Memory B cell (primary cell): Measurements from ENCODE around the gene MB.
A peak's percentile ranks its signal among the peaks of the same experiment; 100 is the strongest.

ENCODE experiments used
- ATAC-seq: fragments of 150-1000 bp; cut with Tn5 transposase; 2 replicates; pipeline ENCODE4 v1.10.0; 2021; ENCODE audit warnings: low read depth, mild to moderate bottlenecking, moderate library complexity
- DNase-seq, 2 donors: peaks; one replicate each; pipeline ENCODE4 v3.0.0; 2022; ENCODE audit warnings: low spot score in 2 of 2
- H3K27ac Mint-ChIP-seq: one replicate; pipeline ENCODE4 v1.8.0; 2022; ENCODE audit warnings: mild to moderate bottlenecking, moderate library complexity, mixed read lengths
- H3K27me3 Mint-ChIP-seq: one replicate; pipeline ENCODE4 v1.8.0; 2022; ENCODE audit warnings: mixed read lengths
- H3K36me3 Mint-ChIP-seq: one replicate; pipeline ENCODE4 v1.8.0; 2022; ENCODE audit warnings: mild to moderate bottlenecking, mixed read lengths
- H3K4me1 Mint-ChIP-seq: one replicate; pipeline ENCODE4 v1.8.0; 2022; ENCODE audit warnings: mixed read lengths
- H3K4me3 Mint-ChIP-seq: one replicate; pipeline ENCODE4 v1.8.0; 2022; ENCODE audit warnings: mild to moderate bottlenecking, moderate library complexity, mixed read lengths
- H3K9me3 Mint-ChIP-seq: one replicate; pipeline ENCODE4 v1.8.0; 2022; ENCODE audit warnings: mixed read lengths

The MB gene

GRCh38 chr22:35616043-35616442, 1.1 kb downstream of the MB start:
- DNase-seq = no peak
- Mint-ChIP-seq H3K36me3 (no peaks in the 10 kb centered on the region), H3K4me3 (no peak overlapping the region), H3K4me1 (peaks cover 10% of the 10 kb centered on the region), H3K9me3 (no peaks in the 10 kb centered on the region), H3K27ac (no peak overlapping the region), H3K27me3 (peaks cover 1% of the 10 kb centered on the region)
- no peak for ATAC-seq

DNA sequence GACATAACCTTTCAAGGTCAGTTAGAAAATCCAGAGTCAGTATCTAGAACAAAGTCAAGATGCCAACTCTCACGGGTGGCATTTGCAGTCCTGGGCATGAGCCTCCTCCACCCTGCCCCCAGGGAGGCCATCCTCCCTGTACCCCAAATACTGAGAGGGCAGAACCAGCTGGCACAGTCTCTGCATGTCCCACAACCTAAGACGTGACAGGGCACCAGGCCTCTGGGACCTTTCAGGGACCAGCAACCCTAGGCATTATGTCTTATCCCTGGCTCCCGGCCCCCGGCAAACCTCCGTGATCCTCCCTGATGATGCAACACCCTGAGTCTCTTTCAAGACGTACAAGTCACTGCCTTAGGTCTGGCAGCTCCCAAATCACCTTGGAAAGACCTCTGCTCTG, 2.0 kb downstream of the MB start:
- Mint-ChIP-seq H3K27ac (no peak overlapping the region), H3K36me3 (no peaks in the 10 kb centered on the region), H3K4me3 (no peak overlapping the region), H3K27me3 (peaks cover 3% of the 10 kb centered on the region), H3K9me3 (no peaks in the 10 kb centered on the region), H3K4me1 (peaks cover 12% of the 10 kb centered on the region)
- DNase-seq (no peak), ATAC-seq (no peak)

DNA sequence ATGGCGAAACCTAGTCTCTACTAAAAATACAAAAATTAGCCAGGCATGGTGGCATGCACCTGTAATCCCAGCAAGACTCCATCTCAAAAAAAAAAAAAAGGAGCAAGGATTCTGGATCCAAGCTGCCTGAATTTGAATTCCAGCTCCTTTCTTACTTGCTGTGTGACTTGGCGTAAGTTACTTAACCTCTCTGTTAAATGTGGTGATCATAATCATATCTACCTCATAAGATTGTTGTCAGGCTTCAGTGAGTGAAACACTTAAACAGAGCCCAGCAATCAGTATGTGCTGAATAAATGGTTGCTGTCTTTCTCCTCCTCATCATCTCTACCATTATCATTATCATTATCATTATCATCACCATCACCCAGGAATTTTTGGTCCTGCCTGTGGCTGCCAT, 2.7 kb downstream of the MB start:
- DNase-seq (no peak), ATAC-seq (no peak)
- H3K4me1 Mint-ChIP-seq = peaks cover 12% of the 10 kb centered on the region
- H3K9me3 Mint-ChIP-seq = no peaks in the 10 kb centered on the region
- no peaks in the 10 kb centered on the region for H3K36me3 Mint-ChIP-seq
- H3K27ac Mint-ChIP-seq = no peak overlapping the region
- no peak overlapping the region for H3K4me3 Mint-ChIP-seq
- peaks cover 3% of the 10 kb centered on the region for H3K27me3 Mint-ChIP-seq

GRCh38 chr22:35612903-35613302, 4.2 kb downstream of the MB start:
- H3K4me3 Mint-ChIP-seq = no peak overlapping the region
- H3K27me3 Mint-ChIP-seq = peaks cover 9% of the 10 kb centered on the region
- H3K4me1 Mint-ChIP-seq = peaks cover 12% of the 10 kb centered on the region
- H3K36me3 Mint-ChIP-seq = no peaks in the 10 kb centered on the region
- no peak for DNase-seq
- no peak for ATAC-seq
- H3K27ac Mint-ChIP-seq = no peak overlapping the region
- H3K9me3 Mint-ChIP-seq = no peaks in the 10 kb centered on the region

GRCh38 chr22:35611891-35612576, 5.1 kb downstream of the MB start:
- H3K27ac Mint-ChIP-seq = peak overlapping the region; percentile 15
- peaks cover 10% of the 10 kb centered on the region for H3K27me3 Mint-ChIP-seq
- no peaks in the 10 kb centered on the region for H3K9me3 Mint-ChIP-seq
- H3K36me3 Mint-ChIP-seq = no peaks in the 10 kb centered on the region
- peaks cover 12% of the 10 kb centered on the region for H3K4me1 Mint-ChIP-seq
- DNase-seq (no peak), ATAC-seq (peak; percentile 58)
- H3K4me3 Mint-ChIP-seq = no peak overlapping the region

GRCh38 chr22:35611200-35611890, 5.8 kb downstream of the MB start:
- ATAC-seq = no peak
- peaks cover 12% of the 10 kb centered on the region for H3K4me1 Mint-ChIP-seq
- H3K4me3 Mint-ChIP-seq = no peak overlapping the region
- no peak overlapping the region for H3K27ac Mint-ChIP-seq
- H3K36me3 Mint-ChIP-seq = no peaks in the 10 kb centered on the region
- no peak for DNase-seq
- H3K9me3 Mint-ChIP-seq = no peaks in the 10 kb centered on the region
- H3K27me3 Mint-ChIP-seq = peaks cover 17% of the 10 kb centered on the region

- no peaks in the 10 kb centered on the region for H3K36me3 Mint-ChIP-seq
- H3K27me3 Mint-ChIP-seq = peaks cover 20% of the 10 kb centered on the region
- ATAC-seq (no peak), DNase-seq (no peak)
- H3K4me3 Mint-ChIP-seq = no peak overlapping the region
- no peaks in the 10 kb centered on the region for H3K9me3 Mint-ChIP-seq
- H3K27ac Mint-ChIP-seq = no peak overlapping the region
- peaks cover 12% of the 10 kb centered on the region for H3K4me1 Mint-ChIP-seq
Observed at GRCh38 chr22:35610741-35611140, 6.4 kb downstream of the MB start.

GRCh38 chr22:35609761-35610160, 7.4 kb downstream of the MB start:
- ATAC-seq (no peak), DNase-seq (no peak)
- H3K9me3 Mint-ChIP-seq = no peaks in the 10 kb centered on the region
- peaks cover 20% of the 10 kb centered on the region for H3K27me3 Mint-ChIP-seq
- no peak overlapping the region for H3K4me3 Mint-ChIP-seq
- no peak overlapping the region for H3K27ac Mint-ChIP-seq
- H3K4me1 Mint-ChIP-seq = peaks cover 12% of the 10 kb centered on the region
- H3K36me3 Mint-ChIP-seq = no peaks in the 10 kb centered on the region

- no peaks in the 10 kb centered on the region for H3K36me3 Mint-ChIP-seq
- no peak overlapping the region for H3K27ac Mint-ChIP-seq
- no peak overlapping the region for H3K4me3 Mint-ChIP-seq
- no peaks in the 10 kb centered on the region for H3K9me3 Mint-ChIP-seq
- no peak for ATAC-seq
- DNase-seq = no peak
- peaks cover 12% of the 10 kb centered on the region for H3K4me1 Mint-ChIP-seq
- H3K27me3 Mint-ChIP-seq = peaks cover 21% of the 10 kb centered on the region
Observed at GRCh38 chr22:35609261-35609660, 7.9 kb downstream of the MB start.

DNA sequence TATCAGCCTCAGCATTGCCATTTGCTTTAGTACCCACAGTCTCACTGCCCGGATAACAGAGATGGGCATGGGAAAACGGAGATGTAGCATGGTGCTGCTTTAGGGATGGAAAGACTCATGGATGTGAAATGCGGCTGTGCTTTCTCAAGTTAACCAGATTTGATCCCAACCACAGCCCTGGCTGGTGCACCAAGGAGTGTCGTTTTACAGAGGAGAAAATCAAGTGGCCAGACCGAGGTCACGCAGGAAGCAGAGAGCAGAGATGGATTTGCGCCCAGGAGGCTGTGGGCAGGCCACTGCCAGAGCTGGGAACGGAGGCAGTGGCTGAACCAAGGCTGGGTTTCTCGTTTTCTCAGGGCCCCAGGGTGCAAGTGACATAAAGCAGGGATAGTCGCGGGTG, 9.0 kb downstream of the MB start:
- no peaks in the 10 kb centered on the region for H3K9me3 Mint-ChIP-seq
- H3K4me3 Mint-ChIP-seq = no peak overlapping the region
- peaks cover 12% of the 10 kb centered on the region for H3K4me1 Mint-ChIP-seq
- no peak overlapping the region for H3K27ac Mint-ChIP-seq
- H3K36me3 Mint-ChIP-seq = no peaks in the 10 kb centered on the region
- no peak for ATAC-seq
- peaks cover 22% of the 10 kb centered on the region for H3K27me3 Mint-ChIP-seq
- DNase-seq = no peak

- H3K4me3 Mint-ChIP-seq = no peak overlapping the region
- peaks cover 8% of the 10 kb centered on the region for H3K4me1 Mint-ChIP-seq
- ATAC-seq (no peak), DNase-seq (no peak)
- peaks cover 22% of the 10 kb centered on the region for H3K27me3 Mint-ChIP-seq
- no peaks in the 10 kb centered on the region for H3K36me3 Mint-ChIP-seq
- no peaks in the 10 kb centered on the region for H3K9me3 Mint-ChIP-seq
- H3K27ac Mint-ChIP-seq = no peak overlapping the region
Observed at GRCh38 chr22:35606916-35607315, 10.2 kb downstream of the MB start.

GRCh38 chr22:35605851-35606481, 11.2 kb downstream of the MB start:
- Mint-ChIP-seq H3K27me3 (peaks cover 22% of the 10 kb centered on the region), H3K36me3 (no peaks in the 10 kb centered on the region), H3K27ac (no peak overlapping the region), H3K4me3 (no peak overlapping the region), H3K9me3 (no peaks in the 10 kb centered on the region), H3K4me1 (peaks cover 2% of the 10 kb centered on the region)
- DNase-seq = no peak
- no peak for ATAC-seq

DNA sequence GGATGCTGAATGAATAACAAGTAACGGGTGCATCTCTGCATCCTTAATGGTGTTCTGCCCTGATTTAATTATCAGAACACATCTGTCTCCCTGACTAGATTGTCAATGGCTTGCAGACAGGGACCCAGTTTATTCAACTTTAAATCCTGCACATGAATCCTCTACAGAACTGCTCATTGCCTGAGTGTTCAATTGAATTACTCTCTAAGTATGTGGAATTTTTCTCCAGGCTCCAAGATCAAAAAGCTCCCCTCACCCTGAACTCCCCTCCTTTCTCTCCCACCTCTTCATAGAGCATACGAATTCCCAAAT, 11.8 kb downstream of the MB start:
- ATAC-seq (no peak), DNase-seq (no peak)
- no peaks in the 10 kb centered on the region for H3K4me1 Mint-ChIP-seq
- H3K27me3 Mint-ChIP-seq = peaks cover 20% of the 10 kb centered on the region
- H3K36me3 Mint-ChIP-seq = no peaks in the 10 kb centered on the region
- H3K4me3 Mint-ChIP-seq = no peak overlapping the region
- no peak overlapping the region for H3K27ac Mint-ChIP-seq
- no peaks in the 10 kb centered on the region for H3K9me3 Mint-ChIP-seq

DNA sequence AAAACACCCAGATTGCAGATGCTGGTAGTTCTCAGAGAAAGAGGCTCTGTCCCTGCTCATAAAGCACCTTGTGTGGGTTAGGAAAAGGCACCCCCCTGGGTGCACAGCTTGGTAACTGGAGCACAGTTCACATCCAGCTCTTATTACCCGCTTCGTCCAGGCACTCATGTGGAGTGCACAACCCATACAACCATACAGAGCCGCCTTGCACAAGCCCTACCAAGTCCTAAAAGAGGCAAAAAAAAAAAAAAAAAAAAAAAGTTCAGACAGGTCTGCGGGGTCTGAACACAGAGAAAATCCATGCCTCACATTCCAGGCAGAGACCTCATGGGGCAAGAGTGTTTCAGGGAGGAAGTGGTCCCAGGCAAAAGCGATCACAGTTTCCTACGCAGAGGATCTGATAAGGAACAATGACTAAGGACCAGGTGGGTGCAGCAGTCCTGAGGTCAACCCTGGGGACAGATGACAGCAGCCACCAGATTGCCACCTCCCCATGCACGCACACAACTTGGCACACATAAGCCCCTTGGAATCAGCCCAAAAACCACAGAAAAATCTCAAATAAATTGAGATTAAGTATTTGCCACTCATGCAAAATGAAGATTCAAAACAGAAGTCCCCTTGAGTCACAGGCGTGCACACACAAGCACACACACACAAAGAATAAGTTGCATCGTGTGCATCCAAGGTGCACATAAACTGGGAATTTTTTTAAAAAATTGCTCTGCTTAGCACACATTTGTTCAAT, 12.3 kb downstream of the MB start:
- no peaks in the 10 kb centered on the region for H3K4me1 Mint-ChIP-seq
- H3K27me3 Mint-ChIP-seq = peaks cover 20% of the 10 kb centered on the region
- no peak for ATAC-seq
- H3K27ac Mint-ChIP-seq = no peak overlapping the region
- no peaks in the 10 kb centered on the region for H3K9me3 Mint-ChIP-seq
- H3K36me3 Mint-ChIP-seq = no peaks in the 10 kb centered on the region
- no peak overlapping the region for H3K4me3 Mint-ChIP-seq
- DNase-seq = no peak
